ACC112 (cell line): ENCODE measurements around the gene FCGBP.
A peak's percentile ranks its signal among the peaks of the same experiment; 100 is the strongest.

ENCODE experiments used
- H2AFZ ChIP-seq: fragments of 200-600 bp; sonication (generic); one replicate; pipeline ENCODE4 v1.6.0; 2017; ENCODE audit warnings: antibody characterized with exemption, low read length; ENCODE audit not compliant: unreplicated experiment
- H3K27ac ChIP-seq: fragments of 200-600 bp; sonication (generic); 2 replicates; pipeline ENCODE4 v1.5.1; 2014; ENCODE audit warnings: low read depth, mild to moderate bottlenecking, antibody characterized with exemption, low read length, moderate library complexity
- H3K27me3 ChIP-seq: fragments of 200-600 bp; sonication (generic); 2 replicates; pipeline ENCODE4 v1.6.1; 2014; ENCODE audit warnings: mild to moderate bottlenecking, antibody characterized with exemption, low read length, moderate library complexity, mixed read lengths; ENCODE audit not compliant: insufficient read depth
- H3K36me3 ChIP-seq: fragments of 200-600 bp; sonication (generic); 2 replicates; pipeline ENCODE4 v1.6.1; 2016; ENCODE audit warnings: mild to moderate bottlenecking, antibody characterized with exemption, low read length, moderate library complexity, mixed read lengths; ENCODE audit not compliant: insufficient read depth
- H3K4me1 ChIP-seq: fragments of 200-600 bp; sonication (generic); one replicate; pipeline ENCODE4 v1.6.1; 2016; ENCODE audit warnings: low read length, mixed read lengths; ENCODE audit not compliant: insufficient read depth, unreplicated experiment, control insufficient read depth
- H3K4me3 ChIP-seq: fragments of 200-600 bp; sonication (generic); 2 replicates; pipeline ENCODE4 v1.5.1; 2014; ENCODE audit warnings: mild to moderate bottlenecking, low read depth, low read length
- H3K79me2 ChIP-seq: fragments of 200-600 bp; sonication (generic); one replicate; pipeline ENCODE4 v1.6.0; 2016; ENCODE audit warnings: low read length; ENCODE audit not compliant: control insufficient read depth, unreplicated experiment, insufficient read depth

Gene FCGBP

GRCh38 chr19:39934584-39935363 lies at the start of gene FCGBP:
Gene FCGBP (minus strand): TSS chr19:39934634.
- H3K79me2 ChIP-seq = no peaks in the 10 kb centered on the region
- H3K4me1 ChIP-seq = no peaks in the 10 kb centered on the region
- H3K27me3 ChIP-seq = peaks cover 8% of the 10 kb centered on the region; the same call in 1 of the 2 replicates
- no peak within 1 kb of the TSS for H3K27ac ChIP-seq
- H2AFZ ChIP-seq = no peak within 1 kb of the TSS
- no peak within 1 kb of the TSS for H3K4me3 ChIP-seq
- no peaks in the 10 kb centered on the region for H3K36me3 ChIP-seq

GRCh38 chr19:39983695-39984300 lies 49.4 kb upstream of the FCGBP start:
- H3K27me3 ChIP-seq = no peaks in the 10 kb centered on the region
- no peaks in the 10 kb centered on the region for H3K4me1 ChIP-seq
- H3K27ac ChIP-seq = no peak overlapping the region
- H3K79me2 ChIP-seq = peaks cover 2% of the 10 kb centered on the region
- H2AFZ ChIP-seq = no peak overlapping the region
- H3K36me3 ChIP-seq = peaks cover 32% of the 10 kb centered on the region
- no peak overlapping the region for H3K4me3 ChIP-seq

DNA sequence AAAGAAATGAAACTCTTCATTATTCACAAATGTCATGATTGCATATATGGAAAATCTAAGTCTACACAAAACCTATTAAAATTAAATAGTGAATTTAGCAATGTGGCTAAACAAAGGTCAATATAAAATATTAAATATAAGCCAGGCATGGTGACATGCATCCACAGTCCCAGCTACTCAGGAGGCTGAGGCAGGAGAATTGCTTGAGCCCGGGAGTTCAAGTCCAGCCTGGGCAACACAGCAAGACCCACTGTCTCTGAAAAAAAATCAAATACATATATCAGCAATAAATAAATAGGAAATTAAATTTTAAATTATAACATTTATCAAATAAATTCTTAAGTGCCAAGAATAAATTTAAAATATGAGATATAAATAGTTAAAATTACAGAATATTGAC lies 48.4 kb upstream of the FCGBP start:
- Histone ChIP-seq H3K27me3 (no peaks in the 10 kb centered on the region), H3K4me1 (no peaks in the 10 kb centered on the region), H2AFZ (no peak overlapping the region), H3K27ac (no peak overlapping the region), H3K4me3 (no peak overlapping the region), H3K36me3 (peaks cover 39% of the 10 kb centered on the region), H3K79me2 (no peaks in the 10 kb centered on the region)

GRCh38 chr19:39974377-39975155 lies 40.1 kb upstream of the FCGBP start:
- Histone ChIP-seq H3K79me2 (peaks cover 20% of the 10 kb centered on the region), H2AFZ (no peak overlapping the region), H3K4me1 (peaks cover 6% of the 10 kb centered on the region), H3K27me3 (no peaks in the 10 kb centered on the region), H3K27ac (no peak overlapping the region), H3K36me3 (peaks cover 32% of the 10 kb centered on the region), H3K4me3 (no peak overlapping the region)

DNA sequence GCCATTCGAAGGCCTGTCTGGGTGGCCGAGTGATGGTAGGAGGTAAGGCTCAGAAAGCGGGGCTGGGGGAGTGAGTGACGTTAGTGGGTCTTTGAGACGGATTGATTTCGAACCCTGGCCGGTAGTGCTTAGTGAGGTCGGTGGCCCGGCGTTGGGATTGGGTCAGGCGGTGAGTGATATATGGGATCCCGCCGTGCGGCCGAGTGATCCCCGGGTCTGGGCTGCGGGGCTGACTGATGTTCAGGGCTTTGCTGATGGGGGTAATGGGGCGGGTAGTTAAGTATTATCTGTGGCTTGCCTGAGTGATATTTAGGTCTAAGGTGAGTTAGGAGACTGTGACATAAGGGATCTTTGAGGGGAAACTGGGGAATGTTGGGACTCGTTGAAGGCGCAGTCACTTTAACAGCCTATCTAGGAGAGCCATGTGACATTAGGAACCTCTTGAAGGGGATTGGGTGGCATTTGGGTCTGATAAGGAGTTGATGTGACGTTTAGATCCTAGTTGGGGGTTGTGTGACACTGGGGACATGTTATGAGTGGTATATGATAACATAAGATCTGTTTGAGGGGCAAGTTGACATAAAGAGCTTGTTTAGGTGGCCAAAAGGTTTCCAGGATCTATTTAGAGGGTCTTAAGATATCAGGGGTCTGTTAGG lies 37.1 kb upstream of the FCGBP start:
- H2AFZ ChIP-seq = peak overlapping the region; percentile 17
- H3K4me3 ChIP-seq = peak overlapping the region; percentile 98
- no peaks in the 10 kb centered on the region for H3K27me3 ChIP-seq
- H3K4me1 ChIP-seq = peaks cover 11% of the 10 kb centered on the region
- peaks cover 23% of the 10 kb centered on the region for H3K36me3 ChIP-seq
- peaks cover 20% of the 10 kb centered on the region for H3K79me2 ChIP-seq
- peak overlapping the region; percentile 75 for H3K27ac ChIP-seq

GRCh38 chr19:39970675-39971379 lies 36.4 kb upstream of the FCGBP start, which contains the start of gene PSMC4:
Gene PSMC4 (plus strand): TSS chr19:39971165. CDS start chr19:39971203, 38 bp downstream.
- H2AFZ ChIP-seq = peak within 1 kb of the TSS; percentile 74
- H3K27ac ChIP-seq = peak within 1 kb of the TSS; percentile 75

DNA sequence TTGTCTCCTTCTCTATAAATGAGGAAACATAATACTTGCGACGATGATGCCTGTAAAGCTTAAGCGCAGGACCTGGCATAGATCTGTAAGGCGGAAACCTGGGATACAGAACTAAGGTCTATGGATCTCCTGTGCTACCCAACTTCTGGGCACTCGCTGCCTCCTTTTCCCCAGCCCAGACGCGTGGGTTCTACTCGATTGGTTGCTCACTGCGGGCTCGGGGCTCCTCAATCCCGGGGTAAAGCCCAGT lies 35.9 kb upstream of the FCGBP start:
- H3K27me3 ChIP-seq = no peaks in the 10 kb centered on the region
- H3K4me1 ChIP-seq = peaks cover 11% of the 10 kb centered on the region
- peak overlapping the region; percentile 98 for H3K4me3 ChIP-seq
- H3K27ac ChIP-seq = peak overlapping the region; percentile 65
- peaks cover 19% of the 10 kb centered on the region for H3K36me3 ChIP-seq
- H3K79me2 ChIP-seq = peaks cover 20% of the 10 kb centered on the region
- H2AFZ ChIP-seq = peak overlapping the region; percentile 74

More at GRCh38 chr19:39970675-39971379, 36.4 kb upstream of the FCGBP start, which contains the start of gene PSMC4:
- Histone ChIP-seq H3K36me3 (peaks cover 23% of the 10 kb centered on the region), H3K27me3 (no peaks in the 10 kb centered on the region), H3K79me2 (peaks cover 20% of the 10 kb centered on the region), H3K4me1 (peaks cover 11% of the 10 kb centered on the region), H3K4me3 (peak within 1 kb of the TSS; percentile 98)

DNA sequence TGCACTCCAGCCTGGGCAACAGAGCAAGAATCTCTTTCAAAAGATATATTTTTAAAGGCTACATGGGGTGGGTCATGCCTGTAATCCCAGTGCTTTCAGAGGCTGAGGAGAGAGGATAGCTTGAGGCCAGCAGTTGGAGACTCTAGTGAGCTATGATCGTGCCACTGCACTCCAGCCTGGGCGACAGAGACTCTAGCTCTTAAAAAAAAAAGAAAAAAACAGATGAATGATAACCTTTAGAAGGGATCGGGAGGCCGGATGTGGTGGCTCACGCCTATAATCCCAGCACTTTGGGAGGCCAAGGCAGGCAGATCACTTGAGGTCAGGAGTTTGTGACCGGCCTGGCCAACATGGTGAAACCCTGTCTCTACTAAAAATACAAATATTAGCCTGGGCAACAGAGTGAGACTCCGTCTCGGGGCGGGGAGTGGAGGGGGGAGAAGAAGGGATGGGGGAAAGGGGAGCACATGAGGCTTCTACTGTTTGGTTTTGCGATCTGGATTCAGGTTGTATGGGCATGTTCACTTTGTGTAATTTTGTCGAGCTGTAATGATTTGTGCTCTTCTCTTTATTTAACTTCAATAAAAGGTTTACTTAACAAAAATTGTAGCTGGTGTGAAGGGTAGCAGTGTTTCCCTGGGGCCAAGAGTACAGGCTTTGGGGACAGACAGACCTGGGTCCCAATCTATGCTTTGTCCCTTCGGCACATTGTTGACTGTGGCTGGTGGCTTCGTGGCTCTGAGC lies 35.4 kb upstream of the FCGBP start:
- H3K36me3 ChIP-seq = peaks cover 17% of the 10 kb centered on the region; the same call in 1 of the 2 replicates
- peak overlapping the region; percentile 98 for H3K4me3 ChIP-seq
- H3K4me1 ChIP-seq = peaks cover 11% of the 10 kb centered on the region
- H3K79me2 ChIP-seq = peaks cover 20% of the 10 kb centered on the region
- peak overlapping the region; percentile 74 for H2AFZ ChIP-seq
- no peaks in the 10 kb centered on the region for H3K27me3 ChIP-seq
- peak overlapping the region; percentile 65 for H3K27ac ChIP-seq

DNA sequence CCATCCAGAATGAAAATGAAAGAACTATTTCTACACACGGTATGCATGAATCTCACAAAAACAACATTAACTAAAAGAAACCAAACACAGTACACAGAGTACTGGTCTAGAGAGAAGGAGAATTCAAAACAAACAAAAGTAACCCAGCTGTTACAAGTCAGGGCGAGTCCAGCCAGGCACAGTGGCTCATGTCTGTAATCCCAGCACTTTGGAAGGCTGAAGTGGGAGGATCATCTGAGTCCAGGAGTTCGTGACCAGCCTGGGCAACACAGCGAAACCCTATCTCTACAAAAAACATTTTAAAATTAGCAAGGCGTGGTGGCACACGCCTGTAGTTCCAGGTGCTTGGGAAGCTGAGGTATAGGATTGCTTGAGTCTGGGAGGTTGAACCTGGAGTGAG lies 34.8 kb upstream of the FCGBP start:
- Histone ChIP-seq H3K79me2 (peaks cover 20% of the 10 kb centered on the region), H3K4me3 (peak overlapping the region; percentile 98; the same call in 1 of the 2 replicates), H3K36me3 (peaks cover 11% of the 10 kb centered on the region; the same call in 1 of the 2 replicates), H3K27ac (peak overlapping the region; percentile 65; the same call in 1 of the 2 replicates), H3K27me3 (no peaks in the 10 kb centered on the region), H3K4me1 (peaks cover 11% of the 10 kb centered on the region), H2AFZ (no peak overlapping the region)
